Activated CD4-positive, CD25-positive, alpha-beta regulatory T cell (primary cell): Measurements from ENCODE around the gene LRRC31.
A peak's percentile ranks its signal among the peaks of the same experiment; 100 is the strongest.

Source experiments
- DNase-seq, 4 experiments: peaks; one replicate each; lab custom pipeline; 2025; lab: John Stamatoyannopoulos, UW

Gene LRRC31

DNA sequence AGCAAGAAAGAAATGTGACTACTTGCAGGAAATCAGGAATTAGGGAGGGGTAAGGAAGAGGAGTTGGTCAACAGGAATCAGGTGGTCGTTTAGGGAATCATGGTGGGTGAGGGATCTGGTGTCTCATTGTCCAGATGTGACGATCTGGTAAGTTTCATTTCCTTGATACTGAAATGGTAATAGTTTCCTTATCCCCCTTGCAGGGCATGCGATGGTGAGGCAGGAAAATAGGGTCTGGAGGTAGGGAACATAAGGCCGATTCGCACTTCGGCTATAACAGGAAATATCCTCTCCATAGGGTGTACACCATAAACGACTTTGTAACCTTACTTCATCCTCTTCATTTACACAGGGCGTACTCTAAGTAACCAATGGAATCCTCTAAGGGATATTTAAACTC lies 56.5 kb downstream of the LRRC31 start:
- no peak for DNase-seq

DNA sequence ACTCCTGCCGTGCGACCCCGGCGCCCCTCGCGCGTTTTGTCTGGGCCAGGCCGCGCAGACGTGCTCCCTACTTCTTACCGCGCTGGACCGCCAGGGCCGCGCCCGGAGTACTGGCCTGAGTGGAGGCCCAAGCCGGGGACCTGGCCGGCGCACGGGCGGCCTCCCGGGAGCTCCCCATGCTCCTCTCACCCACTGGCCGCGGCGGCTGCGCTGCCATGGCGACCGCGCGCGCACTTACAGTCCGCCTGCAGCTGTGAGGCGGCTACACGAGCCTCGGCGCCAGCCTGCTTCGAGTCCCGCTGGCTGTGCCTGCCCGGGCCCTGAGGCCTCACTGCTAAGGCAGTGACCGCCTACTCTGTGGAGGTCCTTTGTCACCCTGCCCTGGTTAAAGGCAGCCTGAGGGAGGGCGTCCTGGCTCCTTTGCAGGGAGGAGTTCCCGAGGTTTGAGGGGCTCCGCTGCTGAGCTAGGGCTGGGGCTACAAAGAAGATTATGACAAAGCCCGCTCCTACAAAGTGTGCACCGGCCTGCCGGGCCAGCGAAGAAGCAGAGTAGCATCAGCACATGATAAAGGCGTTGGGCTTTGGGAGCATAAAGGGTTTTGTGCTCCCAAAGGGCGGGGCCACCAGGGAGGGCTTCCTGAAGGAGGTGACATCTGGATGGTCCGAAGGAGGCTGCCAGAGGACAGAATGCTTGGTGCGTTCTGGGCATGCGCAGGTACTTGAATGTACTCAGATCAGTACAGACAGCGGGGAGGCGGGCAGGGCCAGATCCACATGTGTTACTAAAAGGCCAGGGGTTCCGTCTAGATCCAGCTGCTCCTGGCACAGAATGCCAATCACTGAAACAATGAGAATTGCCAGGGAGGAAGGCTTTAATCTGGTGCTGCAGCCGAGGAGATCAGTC lies 57.2 kb downstream of the LRRC31 start, which contains the start of the genes LRRC34 and LRRIQ4:
LRRC34 (minus strand) TSS at position 573 of the 904 bp plus-strand sequence; CDS start at position 217, 356 bp downstream.
LRRIQ4 (plus strand) TSS at position 539 of the 904 bp plus-strand sequence. CDS start 9,052 bp downstream, outside the sequence.
- DNase-seq = peak; percentile 11 to 41 (median 23)

DNA sequence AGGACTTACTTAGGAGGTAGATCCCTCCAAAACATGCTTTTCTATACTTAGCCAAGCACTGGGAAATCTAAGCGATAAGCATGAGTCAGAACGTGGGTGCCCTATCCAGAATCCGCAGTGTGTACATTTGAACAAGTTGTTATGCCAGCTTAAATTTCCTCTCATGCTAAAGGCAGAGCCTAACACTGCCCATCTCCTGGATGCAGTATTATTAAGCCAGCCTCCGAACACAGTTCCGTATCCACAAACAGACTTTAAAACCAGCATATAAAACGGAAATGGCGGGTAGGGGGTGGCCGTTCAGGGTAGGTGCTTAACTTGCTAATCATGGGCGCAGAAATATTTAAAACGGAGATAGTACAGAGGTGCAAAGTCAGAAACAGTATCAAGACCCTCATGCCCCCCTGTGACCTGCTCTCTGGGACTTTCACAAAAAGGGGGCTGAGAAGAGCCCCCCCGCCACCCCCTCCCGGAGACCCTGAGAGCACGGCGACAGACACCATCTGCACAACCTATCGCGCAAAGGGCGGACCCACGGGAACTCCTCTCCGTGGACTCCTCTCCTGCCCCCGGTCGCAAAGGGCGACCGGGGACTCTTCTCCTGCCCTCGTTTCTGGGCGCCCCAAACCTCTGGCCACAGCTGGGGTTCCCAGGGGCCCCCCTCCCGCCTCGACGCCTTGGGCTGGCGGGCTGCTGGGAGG lies 58.0 kb downstream of the LRRC31 start:
- no peak for DNase-seq

- no peak for DNase-seq
These were observed 60.4 kb downstream of the LRRC31 start for GRCh38 chr3:169809230-169809795.

DNA sequence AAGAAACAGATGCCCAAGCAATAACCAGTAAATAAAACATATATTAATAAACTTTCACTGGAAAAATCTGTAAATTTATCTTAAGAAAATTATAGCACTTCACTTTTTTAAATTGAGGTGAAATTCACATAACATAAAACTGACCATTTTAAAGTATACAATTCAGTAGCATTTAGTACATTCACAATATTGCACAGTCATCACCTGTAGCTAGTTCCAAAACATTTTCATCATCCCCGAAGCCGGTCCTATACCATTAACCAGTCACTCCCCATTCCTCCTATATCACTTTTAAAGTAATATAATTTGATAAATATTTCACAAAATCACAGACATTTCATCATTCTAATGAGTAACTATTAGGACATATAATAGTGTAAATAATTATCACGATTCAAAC lies 65.1 kb downstream of the LRRC31 start:
- DNase-seq = no peak

GRCh38 chr3:169792359-169792758 lies 77.4 kb downstream of the LRRC31 start:
- DNase-seq = no peak

GRCh38 chr3:169790687-169791429 lies 78.9 kb downstream of the LRRC31 start:
- DNase-seq = no peak

DNA sequence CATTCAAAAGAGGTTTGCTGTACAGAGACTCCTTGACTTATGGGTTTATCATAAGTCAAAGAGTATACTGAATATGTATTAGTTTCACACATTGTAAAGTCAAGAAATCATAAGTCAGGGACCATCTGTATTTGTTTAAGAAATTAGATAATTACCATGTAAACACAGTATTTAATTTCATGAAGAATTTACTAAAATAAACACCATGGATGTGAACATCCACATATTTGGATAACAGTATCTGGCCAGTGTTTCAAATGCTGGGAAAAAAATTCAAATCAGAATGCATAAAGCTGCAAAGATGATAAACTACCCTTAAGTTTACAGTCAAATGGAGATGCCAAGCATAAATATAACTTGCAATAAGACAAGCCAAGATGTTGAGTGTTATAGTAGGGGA lies 79.5 kb downstream of the LRRC31 start:
- no peak for DNase-seq
